ENCODE measurements around the gene LYSMD2.
"Not testable (repeated sequence)": the region's sequence is repeated elsewhere in the genome, so short reads cannot be mapped to it uniquely, and the experiment has no call there.

The LYSMD2 gene

DNA sequence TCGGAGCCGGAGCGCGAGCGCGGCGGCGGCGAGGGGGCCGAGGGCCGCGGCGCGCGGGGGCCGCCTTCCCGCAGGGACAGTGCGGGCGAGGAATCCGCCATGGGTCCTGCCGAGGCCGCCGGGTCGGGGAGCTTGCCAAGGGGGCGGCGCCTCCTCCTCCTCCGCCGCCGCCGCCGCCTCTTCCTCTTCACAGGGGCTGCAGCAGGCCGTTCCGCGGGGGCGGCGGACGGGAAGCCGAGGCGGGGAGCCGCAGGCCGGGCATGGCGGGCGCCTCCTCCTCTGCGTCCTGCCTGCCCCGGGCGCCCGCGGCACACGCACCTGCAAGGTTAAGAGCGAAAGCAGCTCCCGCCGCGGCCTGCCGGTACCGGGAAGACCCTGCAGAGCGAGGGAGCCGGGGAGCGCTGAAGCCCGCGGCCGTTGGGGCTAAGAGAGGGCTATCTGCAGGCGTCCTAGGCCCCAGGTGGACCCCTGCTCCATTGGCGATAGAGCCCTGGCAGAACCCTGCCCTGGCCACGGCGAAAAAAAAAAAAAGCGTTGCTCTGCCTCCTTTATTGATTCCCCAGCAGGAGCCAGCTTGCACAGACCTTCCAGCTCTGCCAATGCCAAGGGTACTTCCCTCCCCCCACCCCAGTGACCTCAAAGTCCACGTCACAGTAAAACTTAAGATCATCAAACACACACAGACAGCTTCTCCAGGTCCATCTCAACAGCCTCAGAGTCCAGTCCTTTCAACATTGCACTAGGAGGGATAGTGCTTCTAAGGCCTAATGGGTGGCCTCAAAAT lies at the start of gene LYSMD2:
LYSMD2 (minus strand) TSS at position 134 of the 784 bp plus-strand sequence; CDS start at position 101, 33 bp downstream.
- in situ Hi-C loops (cut with HindIII; ENCODE audit: low sequenced_read_pairs) = no loop called here

- in situ Hi-C loops (cut with HindIII; ENCODE audit: low sequenced_read_pairs) = not testable (repeated sequence)
Observed at GRCh38 chr15:51787130-51787529, 49.7 kb upstream of the LYSMD2 start.

DNA sequence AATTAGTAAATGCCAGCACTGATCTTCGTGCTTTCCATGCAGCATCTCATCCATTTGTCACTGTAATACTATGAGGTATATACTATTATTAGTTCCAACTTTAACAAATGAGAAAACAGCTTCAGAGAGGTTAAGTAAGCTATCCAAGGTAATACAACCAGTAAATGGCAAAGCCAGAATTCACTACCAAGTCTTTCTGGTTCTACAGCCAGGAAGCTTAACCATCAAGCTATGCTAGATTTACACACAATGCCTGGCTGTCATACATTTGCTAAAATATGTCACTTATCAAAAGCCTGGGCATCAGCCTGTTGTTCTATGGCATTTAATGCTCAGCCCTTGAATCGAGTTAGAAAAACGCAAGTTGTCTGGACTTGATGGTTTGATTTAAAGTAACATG lies 46.5 kb upstream of the LYSMD2 start:
- in situ Hi-C loops (cut with HindIII; ENCODE audit: low sequenced_read_pairs) = no loop called here

- in situ Hi-C loops (cut with HindIII; ENCODE audit: low sequenced_read_pairs) = no loop called here
Observed at GRCh38 chr15:51782357-51782896, 45.0 kb upstream of the LYSMD2 start.

GRCh38 chr15:51781506-51781905 lies 44.1 kb upstream of the LYSMD2 start:
- in situ Hi-C loops (cut with HindIII; ENCODE audit: low sequenced_read_pairs) = no loop called here

DNA sequence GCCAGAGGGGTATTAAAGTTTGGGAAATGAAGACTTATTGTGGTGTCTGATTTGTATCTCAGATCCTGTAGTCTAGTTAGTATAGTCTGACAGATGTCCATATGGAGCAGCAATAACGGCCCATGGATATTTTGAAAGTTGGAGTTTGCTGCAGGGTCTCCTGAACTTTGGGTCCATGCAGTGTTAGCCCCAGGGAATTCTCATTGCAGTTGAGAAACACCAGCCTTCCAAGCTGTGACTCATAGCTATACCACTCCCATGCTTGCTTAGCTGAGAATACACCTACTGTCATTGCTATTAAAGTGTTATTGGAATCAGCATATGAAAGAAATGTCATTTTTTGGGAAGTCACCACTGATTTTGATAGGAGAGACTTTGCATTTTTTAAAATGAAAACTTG lies 43.2 kb upstream of the LYSMD2 start:
- in situ Hi-C loops (cut with HindIII; ENCODE audit: low sequenced_read_pairs) = no loop called here

GRCh38 chr15:51776952-51777569 lies 39.6 kb upstream of the LYSMD2 start:
- in situ Hi-C loops (cut with HindIII; ENCODE audit: low sequenced_read_pairs) = no loop called here

DNA sequence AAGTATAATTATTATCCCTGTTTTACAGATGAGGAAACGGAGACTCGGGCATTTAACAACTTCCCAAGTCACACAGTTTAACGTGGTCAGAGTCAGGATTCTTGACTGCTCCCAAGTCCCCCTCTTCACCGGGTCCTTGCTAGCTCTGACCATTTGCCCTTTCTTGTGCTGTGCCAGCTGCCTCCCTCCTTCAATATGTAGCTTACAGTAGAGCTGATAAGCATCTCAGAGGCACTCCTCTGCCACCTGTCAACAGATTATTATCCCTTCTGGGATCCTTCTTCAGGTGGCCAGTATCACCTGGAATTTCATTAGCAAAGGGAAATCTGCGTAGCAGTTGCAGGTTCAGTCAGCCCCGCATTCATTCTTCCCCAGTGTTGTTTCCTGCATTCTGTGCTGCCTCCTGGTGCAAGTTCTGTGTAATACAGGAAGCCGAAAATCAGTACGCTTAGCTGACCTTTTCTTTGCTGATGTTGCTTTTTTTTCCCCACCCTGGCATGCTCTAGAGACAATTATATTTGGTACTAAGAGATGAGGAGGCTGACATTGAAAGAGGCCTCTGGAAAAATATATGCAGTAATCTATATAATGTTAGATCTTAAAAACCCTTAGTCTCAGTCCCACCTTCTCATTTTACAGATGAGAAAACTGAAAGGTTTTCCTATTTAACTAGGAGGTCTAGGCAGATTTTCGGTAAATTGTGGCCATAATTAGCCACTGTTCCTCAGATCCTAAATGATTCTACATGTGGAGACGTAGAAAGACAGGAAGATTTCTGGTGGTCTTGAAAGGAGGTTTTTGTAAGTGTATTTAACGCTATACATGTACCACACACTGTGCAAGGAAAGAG lies 38.7 kb upstream of the LYSMD2 start:
- in situ Hi-C loops (cut with HindIII; ENCODE audit: low sequenced_read_pairs) = no loop called here

DNA sequence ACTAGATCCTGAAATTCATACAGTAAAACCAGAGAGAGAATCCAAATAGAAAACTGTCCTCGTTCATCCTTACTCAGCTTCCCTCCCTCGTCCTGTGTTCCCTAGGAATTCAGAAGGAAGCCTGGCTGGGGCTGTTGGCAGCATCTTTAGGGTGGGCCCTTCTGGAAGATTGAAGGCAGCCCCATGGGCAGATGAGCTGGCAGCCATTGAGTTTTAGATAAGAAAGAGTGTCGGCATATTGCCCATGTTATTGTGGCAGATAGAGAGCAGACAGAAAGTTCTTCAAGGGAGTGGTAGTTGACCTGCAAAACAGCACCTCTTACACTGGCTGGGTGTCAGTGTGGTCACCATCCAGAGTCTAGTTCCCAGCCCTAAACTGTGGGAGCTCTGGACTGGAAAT lies 37.5 kb upstream of the LYSMD2 start:
- in situ Hi-C loops (cut with HindIII; ENCODE audit: low sequenced_read_pairs) = no loop called here

- in situ Hi-C loops (cut with HindIII; ENCODE audit: low sequenced_read_pairs) = no loop called here
Observed at GRCh38 chr15:51771773-51772172, 34.3 kb upstream of the LYSMD2 start.

- in situ Hi-C loops (cut with HindIII; ENCODE audit: low sequenced_read_pairs) = no loop called here
Observed at GRCh38 chr15:51770902-51771301, 33.4 kb upstream of the LYSMD2 start.

DNA sequence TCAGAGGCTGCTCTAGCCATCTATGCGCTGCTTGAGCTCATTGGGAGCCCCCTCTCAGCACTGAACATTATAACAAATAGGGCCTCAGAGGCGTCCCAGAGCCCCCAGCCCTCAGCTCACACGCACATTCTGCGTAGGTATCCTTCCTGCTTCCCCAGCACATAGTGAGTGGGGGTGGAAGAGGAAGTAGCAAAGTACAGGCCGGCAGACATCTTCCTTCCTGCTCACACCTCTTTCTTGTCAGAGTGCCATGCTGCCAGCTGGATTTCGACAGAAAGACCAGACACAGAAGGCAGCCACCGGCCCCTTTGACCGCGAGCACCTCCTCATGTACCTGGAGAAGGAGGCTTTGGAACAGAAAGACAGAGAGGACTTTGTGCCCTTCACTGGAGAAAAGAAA lies 30.6 kb upstream of the LYSMD2 start:
- in situ Hi-C loops (cut with HindIII; ENCODE audit: low sequenced_read_pairs) = no loop called here

- in situ Hi-C loops (cut with HindIII; ENCODE audit: low sequenced_read_pairs) = no loop called here
Observed at GRCh38 chr15:51766341-51766740, 28.9 kb upstream of the LYSMD2 start.

GRCh38 chr15:51765751-51766150 lies 28.3 kb upstream of the LYSMD2 start:
- in situ Hi-C loops (cut with HindIII; ENCODE audit: low sequenced_read_pairs) = no loop called here

DNA sequence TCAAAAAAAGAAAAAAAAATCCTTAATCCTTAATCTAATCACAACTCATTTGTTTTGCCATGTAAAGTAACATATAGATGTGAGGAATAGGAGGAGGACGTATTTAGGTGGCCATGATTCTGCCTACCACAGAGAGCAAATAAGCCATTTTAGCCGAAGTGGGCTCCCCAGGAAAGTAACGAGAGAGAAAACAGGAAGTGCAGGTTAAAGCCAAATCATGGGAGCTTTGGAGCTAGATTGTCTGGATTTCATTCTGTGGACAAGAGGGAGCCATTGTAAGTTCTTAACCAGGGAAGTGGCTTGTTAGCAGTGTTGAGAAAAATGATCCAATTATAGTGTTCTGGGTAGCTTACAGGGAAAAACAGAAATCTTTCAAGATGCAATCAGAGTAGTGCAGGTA lies 23.4 kb upstream of the LYSMD2 start:
- in situ Hi-C loops (cut with HindIII; ENCODE audit: low sequenced_read_pairs) = no loop called here

GRCh38 chr15:51759557-51760070 lies 22.2 kb upstream of the LYSMD2 start:
- in situ Hi-C loops (cut with HindIII; ENCODE audit: low sequenced_read_pairs) = no loop called here

- in situ Hi-C loops (cut with HindIII; ENCODE audit: low sequenced_read_pairs) = no loop called here
Observed at GRCh38 chr15:51758645-51759044, 21.2 kb upstream of the LYSMD2 start.

DNA sequence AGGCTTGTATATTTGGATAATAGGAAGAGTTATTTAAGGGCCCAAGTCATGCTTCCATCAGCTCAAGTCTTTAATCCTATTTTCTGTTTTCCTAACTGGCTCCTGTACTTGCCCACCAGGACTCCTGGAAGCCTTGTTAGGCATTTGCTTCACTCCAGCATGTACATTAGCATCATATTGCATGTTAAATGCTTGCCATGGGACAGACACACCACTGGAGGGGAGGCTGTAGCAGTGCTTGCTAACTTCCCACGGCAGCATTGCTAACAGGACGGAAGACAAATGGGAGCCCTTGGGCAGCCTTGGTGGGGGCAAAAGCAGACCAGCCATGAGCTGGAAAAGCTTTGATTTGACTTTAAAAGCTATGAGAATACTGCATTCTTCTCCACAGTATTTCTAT lies 20.0 kb upstream of the LYSMD2 start:
- in situ Hi-C loops (cut with HindIII; ENCODE audit: low sequenced_read_pairs) = no loop called here

GRCh38 chr15:51756482-51756881 lies 19.0 kb upstream of the LYSMD2 start:
- in situ Hi-C loops (cut with HindIII; ENCODE audit: low sequenced_read_pairs) = no loop called here

DNA sequence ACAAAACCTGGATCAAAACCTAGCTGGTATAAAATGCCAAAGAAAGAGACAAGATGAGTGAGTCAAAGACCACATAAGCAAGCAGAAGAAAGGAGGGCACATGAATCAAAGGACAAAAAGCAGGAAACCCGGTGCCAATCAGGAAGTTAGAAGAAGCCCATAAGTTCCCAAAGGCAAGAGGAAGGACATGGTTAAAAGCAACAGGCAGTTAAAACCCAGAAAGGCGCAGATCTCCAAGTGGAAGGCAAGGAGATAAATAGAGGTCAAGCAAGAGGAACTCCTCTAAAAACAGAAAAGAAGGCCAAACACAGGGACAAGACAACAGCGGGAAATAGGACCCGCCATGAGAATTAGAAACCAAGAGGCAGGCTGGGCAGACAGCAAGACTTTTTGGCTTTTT lies 18.3 kb upstream of the LYSMD2 start:
- in situ Hi-C loops (cut with HindIII; ENCODE audit: low sequenced_read_pairs) = no loop called here

- in situ Hi-C loops (cut with HindIII; ENCODE audit: low sequenced_read_pairs) = no loop called here
Observed at GRCh38 chr15:51754267-51754666, 16.8 kb upstream of the LYSMD2 start.
